Measurements from ENCODE around the gene SVIL. TPM values are rescaled to one million over a fixed set of nuclear protein-coding genes. Genes with fewer than 3 reads are reported as not detected.

The SVIL gene
- total and polyA plus RNA-seq, 2 of the 13 experiments (the other 11 are each of a cell fraction or from before 2014, with no cell fraction given): 3.9 to 12.1 TPM

- no peak for TF ChIP-seq MLXIP (CRISPR knock-in tag; IDR thresholded peaks at IDR 0.05; ENCODE audit: borderline replicate concordance)
- no peak for TF ChIP-seq SMAD3 (CRISPR knock-in tag; IDR thresholded peaks at IDR 0.05)
- no peak for TF ChIP-seq ZBTB21 (CRISPR knock-in tag; IDR thresholded peaks at IDR 0.05)
- TF ChIP-seq CSRNP1 (CRISPR knock-in tag; IDR thresholded peaks at IDR 0.05): no peak
- TF ChIP-seq DMTF1 (CRISPR knock-in tag; IDR thresholded peaks at IDR 0.05): no peak
- no peak for TF ChIP-seq ZNF317 (CRISPR knock-in tag; IDR thresholded peaks at IDR 0.05)
These were observed 50.3 kb downstream of the SVIL start (continued) for GRCh38 chr10:29584436-29584835.
